OCI-M2 (cell line): ENCODE measurements around the gene ARVCF.

Experiments
- DNase-seq: peaks from one replicate; lab custom pipeline; 2025; ENCODE audit not compliant: unreplicated experiment; lab: John Stamatoyannopoulos, UW

Gene ARVCF

GRCh38 chr22:19962246-19962908 is 54.2 kb downstream of the ARVCF start:
- no peak for DNase-seq

- no peak for DNase-seq
These were observed 54.8 kb downstream of the ARVCF start for GRCh38 chr22:19961868-19962245.

- no peak for DNase-seq
These were observed 55.4 kb downstream of the ARVCF start for GRCh38 chr22:19961201-19961580.

GRCh38 chr22:19960491-19961200 is 56.0 kb downstream of the ARVCF start:
- DNase-seq: no peak

- DNase-seq: no peak
These were observed 56.8 kb downstream of the ARVCF start for GRCh38 chr22:19959587-19960490.

- DNase-seq: no peak
These were observed 57.5 kb downstream of the ARVCF start for GRCh38 chr22:19959043-19959586.

- DNase-seq: no peak
These were observed 58.3 kb downstream of the ARVCF start for GRCh38 chr22:19958083-19959042.

- no peak for DNase-seq
These were observed 59.2 kb downstream of the ARVCF start for GRCh38 chr22:19957445-19957844.

GRCh38 chr22:19955241-19956128 is 61.1 kb downstream of the ARVCF start:
- no peak for DNase-seq

GRCh38 chr22:19951346-19951745 is 65.3 kb downstream of the ARVCF start:
- no peak for DNase-seq

GRCh38 chr22:19948057-19948760 is 68.4 kb downstream of the ARVCF start:
- no peak for DNase-seq

- DNase-seq: no peak
These were observed 73.3 kb downstream of the ARVCF start for GRCh38 chr22:19943082-19944026.

- DNase-seq: no peak
These were observed 74.2 kb downstream of the ARVCF start for GRCh38 chr22:19942157-19943081.

GRCh38 chr22:19941365-19942082 is 75.1 kb downstream of the ARVCF start, which contains the start of the genes COMT and TXNRD2:
COMT (plus strand) TSS chr22:19941772; CDS start chr22:19962527, 20,755 bp downstream.
TXNRD2 (minus strand) TSS chr22:19941818; CDS start chr22:19941803, 15 bp downstream.
- DNase-seq: no peak

GRCh38 chr22:19940536-19941364 is 75.9 kb downstream of the ARVCF start:
- DNase-seq: no peak
